Esophagus muscularis mucosa (tissue), 4 donors: ENCODE data around the gene RAD51AP2. TPM values are rescaled to one million over a fixed set of nuclear protein-coding genes. Genes with fewer than 3 reads are reported as not detected.
"Not testable (repeated sequence)": the region's sequence is repeated elsewhere in the genome, so short reads cannot be mapped to it uniquely, and the experiment has no call there.

ENCODE experiments used
- DNase-seq: peaks from one replicate; pipeline ENCODE4 v3.0.0-alpha.2; 2017; ENCODE audit errors: extremely low spot score
- H3K27ac ChIP-seq, 4 donors: fragments of 200-600 bp; sonication (generic); replicated peaks in 1 of 4; 1 replicate in 3 of 4; 2 replicates in 1 of 4; pipeline ENCODE4 v1.5.1; 2016 to 2019; ENCODE audit warnings: mild to moderate bottlenecking in 1 of 4
- H3K27me3 ChIP-seq, 4 donors: fragments of 200-600 bp; sonication (generic); one replicate each; pipeline versions ENCODE4 v1.5.1 to v1.6.0; 2016 to 2019
- H3K36me3 ChIP-seq, 4 donors: fragments of 200-600 bp; sonication (generic); one replicate each; pipeline ENCODE4 v1.5.1; 2016 to 2019
- H3K4me1 ChIP-seq, 4 donors: fragments of 200-600 bp; sonication (generic); one replicate each; pipeline ENCODE4 v1.5.1; 2016 to 2019
- H3K4me3 ChIP-seq, 4 donors: fragments of 200-600 bp; sonication (generic); 1 replicate in 2 of 4; 2 replicates in 2 of 4; pipeline ENCODE4 v1.5.1; 2016 to 2019; ENCODE audit warnings: mild to moderate bottlenecking in 4 of 4, moderate library complexity in 1 of 4
- H3K9me3 ChIP-seq, 4 donors: fragments of 200-600 bp; sonication (generic); 1 replicate in 3 of 4; 2 replicates in 1 of 4; pipeline ENCODE4 v1.5.1; 2016 to 2019
- CTCF ChIP-seq, 3 experiments: fragments of 200-600 bp in 2 of 3; fragments of 450-650 bp in 1 of 3; sonication (generic) in 2 of 3; IDR thresholded peaks; one replicate each; pipeline ENCODE4 v1.5.1; 2017 to 2019; ENCODE audit warnings: antibody characterized with exemption in 3 of 3, mild to moderate bottlenecking in 2 of 3, moderate library complexity in 1 of 3
- EP300 ChIP-seq: sonication (generic); formaldehyde crosslinking; IDR thresholded peaks from one replicate; pipeline ENCODE4 v1.6.1; 2017; ENCODE audit warnings: antibody characterized with exemption
- POLR2A ChIP-seq: fragments of 450-650 bp; IDR thresholded peaks from one replicate; pipeline ENCODE4 v1.6.1; 2017; ENCODE audit warnings: antibody characterized with exemption, moderate library complexity, mild to moderate bottlenecking, low read depth
- POLR2AphosphoS5 ChIP-seq, 2 donors: sonication (generic); formaldehyde crosslinking; IDR thresholded peaks; one replicate each; pipeline ENCODE4 v1.6.1; 2017; ENCODE audit warnings: antibody characterized with exemption in 2 of 2
- WGBS: methylation state at CpG from one replicate; pipeline ENCODE4 v1.1.5; 2018; 5-methylcytosine and 5-hydroxymethylcytosine counted together
- intact Hi-C: fragments of 100-400 bp; cut with DNase I; formaldehyde crosslinking; loops from one replicate; pipeline ENCODE4 v1.15.1; 2023
- total RNA-seq, 4 donors: library from RNA; depleted of rRNA; stranded (reverse); fragments of >200 nt; gene quantifications; one replicate each; pipeline versions ENCODE4 v1.1.0 to v1.2.1, GENCODE V29; 2016

RAD51AP2 gene
- total RNA-seq, 4 donors from 2014 or later = not detected

GRCh38 chr2:17495590-17495989, 22.6 kb downstream of the RAD51AP2 start:
- H3K36me3 ChIP-seq = no peaks in the 10 kb centered on the region
- TF ChIP-seq POLR2A = no peak
- H3K4me1 ChIP-seq = no peaks in the 10 kb centered on the region
- no peak overlapping the region for H3K4me3 ChIP-seq
- no peaks in the 10 kb centered on the region for H3K27me3 ChIP-seq
- no peak overlapping the region for H3K27ac ChIP-seq
- 43% methylated on average over 1 of the region's 1 CpG for WGBS
- no peaks in the 10 kb centered on the region for H3K9me3 ChIP-seq
- intact Hi-C loops = no loop called here
- no peak for DNase-seq

DNA sequence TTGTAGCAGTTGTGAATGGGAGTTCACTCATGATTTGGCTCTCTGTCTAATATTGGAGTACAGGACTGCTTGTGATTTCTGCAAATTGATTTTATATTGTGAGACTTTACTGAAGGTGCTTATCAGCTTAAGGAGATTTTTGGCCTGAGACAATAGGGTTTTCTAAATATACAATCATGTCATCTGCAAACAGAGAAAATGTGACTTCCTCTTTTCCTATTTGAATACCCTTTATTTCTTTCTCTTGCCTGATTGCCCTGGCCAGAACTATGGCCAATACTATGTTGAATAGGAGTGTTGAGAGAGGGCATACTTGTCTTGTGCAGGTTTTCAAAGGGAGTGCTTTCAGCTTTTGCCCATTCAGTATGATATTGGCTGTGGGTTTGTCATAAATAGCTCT, 28.1 kb downstream of the RAD51AP2 start:
- not testable (repeated sequence) for DNase-seq, H3K36me3 ChIP-seq

GRCh38 chr2:17488610-17489009, 29.6 kb downstream of the RAD51AP2 start:
- H3K36me3 ChIP-seq, intact Hi-C loops, H3K9me3 ChIP-seq, DNase-seq, H3K27me3 ChIP-seq, H3K4me3 ChIP-seq, H3K4me1 ChIP-seq, H3K27ac ChIP-seq: not testable (repeated sequence)
- 91% methylated on average over 4 of the region's 4 CpGs for WGBS

More for the DNA sequence above, 28.1 kb downstream of the RAD51AP2 start:
- H3K4me1 ChIP-seq, intact Hi-C loops, H3K27ac ChIP-seq, H3K4me3 ChIP-seq, H3K9me3 ChIP-seq, H3K27me3 ChIP-seq: not testable (repeated sequence)

- no peak for TF ChIP-seq POLR2AphosphoS5 (IDR thresholded peaks at IDR 0.05)
- no peak for TF ChIP-seq EP300
- TF ChIP-seq CTCF (IDR thresholded peaks at IDR 0.05) = no peak
- no peak for TF ChIP-seq POLR2A
- 23% methylated on average over 1 of the region's 1 CpG for WGBS
- no peaks in the 10 kb centered on the region for H3K4me1 ChIP-seq
These were observed 34.7 kb downstream of the RAD51AP2 start for GRCh38 chr2:17483496-17483895.

GRCh38 chr2:17482651-17483050, 35.6 kb downstream of the RAD51AP2 start:
- Histone ChIP-seq H3K27ac (no peak overlapping the region), H3K27me3 (no peaks in the 10 kb centered on the region), H3K36me3 (no peaks in the 10 kb centered on the region), H3K4me3 (no peak overlapping the region), H3K9me3 (no peaks in the 10 kb centered on the region), H3K4me1 (no peaks in the 10 kb centered on the region)
- intact Hi-C loops = no loop called here
- no peak for TF ChIP-seq CTCF (IDR thresholded peaks at IDR 0.05)
- TF ChIP-seq EP300 = no peak
- TF ChIP-seq POLR2AphosphoS5 (IDR thresholded peaks at IDR 0.05) = no peak
- TF ChIP-seq POLR2A = no peak
- WGBS = 91% methylated on average over 2 of the region's 2 CpGs
- DNase-seq = no peak

More at GRCh38 chr2:17483496-17483895, 34.7 kb downstream of the RAD51AP2 start:
- intact Hi-C loops = no loop called here
- H3K9me3 ChIP-seq = no peaks in the 10 kb centered on the region
- H3K36me3 ChIP-seq = no peaks in the 10 kb centered on the region
- no peaks in the 10 kb centered on the region for H3K27me3 ChIP-seq
- H3K4me3 ChIP-seq = no peak overlapping the region
- DNase-seq = no peak
- H3K27ac ChIP-seq = no peak overlapping the region

GRCh38 chr2:17479875-17480274, 38.4 kb downstream of the RAD51AP2 start:
- DNase-seq = no peak
- Histone ChIP-seq H3K4me1 (peaks cover 0 to 4% (median 0%) of the 10 kb centered on the region in 4 donors), H3K9me3 (no peaks in the 10 kb centered on the region), H3K4me3 (no peak overlapping the region), H3K27me3 (no peaks in the 10 kb centered on the region), H3K27ac (no peak overlapping the region), H3K36me3 (no peaks in the 10 kb centered on the region)
- intact Hi-C loops = loop anchor here (10.0 kb wide), 1 partner anchor 195 kb away; no protein-coding TSS in a partner anchor
- WGBS = 77% methylated on average over 2 of the region's 2 CpGs
- TF ChIP-seq CTCF (IDR thresholded peaks at IDR 0.05) (no peak), POLR2A (no peak), POLR2AphosphoS5 (IDR thresholded peaks at IDR 0.05) (no peak), EP300 (no peak)
